ENCODE results near the gene DNAJC7. TPM values are rescaled to one million over a fixed set of nuclear protein-coding genes. Genes with fewer than 3 reads are reported as not detected.
"Not testable (repeated sequence)": the region's sequence is repeated elsewhere in the genome, so short reads cannot be mapped to it uniquely, and the experiment has no call there.

Gene DNAJC7
- total RNA-seq, 1 donor from 2014 or later, result 126 TPM

DNA sequence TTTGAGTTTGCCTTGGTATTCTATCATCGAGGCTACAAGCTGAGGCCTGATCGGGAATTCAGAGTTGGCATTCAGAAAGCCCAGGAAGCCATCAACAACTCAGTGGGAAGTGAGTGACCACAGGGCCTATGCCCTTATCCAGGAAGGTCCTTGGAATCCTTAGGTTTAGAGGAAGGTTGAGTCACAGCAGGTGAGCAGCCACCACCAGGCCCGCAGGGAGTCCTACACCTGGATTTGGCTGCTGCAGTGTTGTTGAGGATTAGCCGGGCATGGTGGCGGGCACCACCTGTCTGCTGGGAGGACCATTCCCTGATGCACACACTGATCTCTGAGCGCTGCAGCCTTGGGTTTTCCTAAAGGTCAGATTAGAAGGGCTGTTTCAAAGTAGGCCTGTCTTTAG, 81.6 kb downstream of the DNAJC7 start:
- Mint-ChIP-seq H3K27me3 (ENCODE audit: low read depth) (no peaks in the 10 kb centered on the region), H3K4me3 (no peak overlapping the region), H3K4me1 (peaks cover 14% of the 10 kb centered on the region), H3K27ac (ENCODE audit: unreplicated experiment) (no peak overlapping the region), H3K9me3 (no peaks in the 10 kb centered on the region), H3K36me3 (ENCODE audit: low read depth) (no peaks in the 10 kb centered on the region)
- TF ChIP-seq, protein P1, sequence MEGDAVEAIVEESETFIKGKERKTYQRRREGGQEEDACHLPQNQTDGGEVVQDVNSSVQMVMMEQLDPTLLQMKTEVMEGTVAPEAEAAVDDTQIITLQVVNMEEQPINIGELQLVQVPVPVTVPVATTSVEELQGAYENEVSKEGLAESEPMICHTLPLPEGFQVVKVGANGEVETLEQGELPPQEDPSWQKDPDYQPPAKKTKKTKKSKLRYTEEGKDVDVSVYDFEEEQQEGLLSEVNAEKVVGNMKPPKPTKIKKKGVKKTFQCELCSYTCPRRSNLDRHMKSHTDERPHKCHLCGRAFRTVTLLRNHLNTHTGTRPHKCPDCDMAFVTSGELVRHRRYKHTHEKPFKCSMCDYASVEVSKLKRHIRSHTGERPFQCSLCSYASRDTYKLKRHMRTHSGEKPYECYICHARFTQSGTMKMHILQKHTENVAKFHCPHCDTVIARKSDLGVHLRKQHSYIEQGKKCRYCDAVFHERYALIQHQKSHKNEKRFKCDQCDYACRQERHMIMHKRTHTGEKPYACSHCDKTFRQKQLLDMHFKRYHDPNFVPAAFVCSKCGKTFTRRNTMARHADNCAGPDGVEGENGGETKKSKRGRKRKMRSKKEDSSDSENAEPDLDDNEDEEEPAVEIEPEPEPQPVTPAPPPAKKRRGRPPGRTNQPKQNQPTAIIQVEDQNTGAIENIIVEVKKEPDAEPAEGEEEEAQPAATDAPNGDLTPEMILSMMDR (conservative IDR thresholded peaks at IDR 0.05), result no peak
- no peak for DNase-seq (ENCODE audit: low read depth, low spot score)

DNA sequence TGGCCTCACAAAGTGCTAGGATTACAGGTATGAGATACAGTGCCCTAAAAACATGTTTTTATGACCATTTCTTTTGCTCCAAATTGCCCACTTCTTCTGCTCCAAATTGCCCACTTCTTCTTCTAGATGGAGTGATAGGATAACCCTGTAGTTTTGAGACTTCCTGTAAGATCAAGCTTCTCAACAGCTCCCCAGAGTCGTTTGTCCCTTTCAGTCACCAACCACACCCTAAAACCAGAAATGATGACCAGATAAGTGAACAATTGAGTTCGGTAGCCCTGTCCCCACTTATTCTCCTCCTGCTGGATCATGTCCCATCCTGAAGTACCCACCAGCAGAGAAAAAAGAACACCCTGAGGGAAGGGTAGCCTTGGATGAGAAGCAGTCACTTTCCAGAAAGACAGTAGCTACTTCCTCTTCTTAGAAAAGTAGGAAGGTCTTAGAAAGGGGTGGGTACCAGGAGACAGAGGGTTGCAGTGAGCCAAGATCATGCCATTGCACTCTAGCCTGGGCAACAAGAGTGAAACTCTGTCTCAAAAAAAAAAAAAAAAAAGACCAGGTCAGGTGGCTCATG, 84.3 kb downstream of the DNAJC7 start:
- Mint-ChIP-seq H3K9me3 (no peaks in the 10 kb centered on the region), H3K36me3 (ENCODE audit: low read depth) (no peaks in the 10 kb centered on the region), H3K27me3 (ENCODE audit: low read depth) (no peaks in the 10 kb centered on the region), H3K27ac (ENCODE audit: unreplicated experiment) (peak overlapping the region; percentile 37), H3K4me1 (peaks cover 29% of the 10 kb centered on the region), H3K4me3 (peak overlapping the region; percentile 33)
- DNase-seq (ENCODE audit: low read depth, low spot score), result no peak
- TF ChIP-seq, protein P1 (conservative IDR thresholded peaks at IDR 0.05), result no peak

DNA sequence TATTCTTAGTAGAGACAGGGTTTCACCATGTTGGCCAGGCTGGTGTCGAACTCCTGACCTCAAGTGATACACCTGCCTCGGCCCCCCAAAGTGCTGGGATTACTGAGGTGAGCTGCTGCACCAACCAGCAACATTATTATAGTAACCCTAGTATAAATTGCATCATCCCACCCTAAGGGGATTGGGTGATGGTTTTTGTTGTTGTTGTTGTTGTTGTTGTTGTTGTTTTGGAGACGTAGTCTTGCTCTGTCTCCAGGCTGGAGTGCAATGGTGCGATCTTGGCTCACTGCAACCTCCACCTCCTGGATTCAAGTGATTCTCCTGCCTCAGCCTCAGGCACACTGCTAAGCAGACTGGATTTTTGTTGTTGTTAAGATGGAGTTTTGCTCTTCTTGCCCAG, 85.5 kb downstream of the DNAJC7 start:
- H3K27ac Mint-ChIP-seq (ENCODE audit: unreplicated experiment); H3K4me3 Mint-ChIP-seq; H3K9me3 Mint-ChIP-seq: not testable (repeated sequence)

DNA sequence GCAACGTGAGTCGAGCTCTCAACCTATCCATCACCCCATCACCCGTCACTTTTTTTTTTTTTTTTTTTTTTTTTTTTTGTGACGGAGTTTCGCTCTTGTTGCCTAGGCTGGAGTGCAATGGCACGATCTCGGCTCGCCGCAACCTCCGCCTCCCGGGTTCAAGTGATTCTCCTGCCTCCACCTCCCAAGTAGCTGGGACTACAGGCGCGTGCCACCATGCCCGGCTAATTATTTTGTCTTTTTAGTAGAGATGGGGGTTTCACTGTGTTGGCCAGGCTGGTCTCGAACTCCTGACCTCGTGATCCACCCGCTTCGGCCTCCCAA, 86.4 kb downstream of the DNAJC7 start:
- not testable (repeated sequence) for DNase-seq (ENCODE audit: low read depth, low spot score); H3K27me3 Mint-ChIP-seq (ENCODE audit: low read depth); H3K36me3 Mint-ChIP-seq (ENCODE audit: low read depth); H3K9me3 Mint-ChIP-seq
- Mint-ChIP-seq H3K4me3 (peak overlapping the region; percentile 91), H3K27ac (ENCODE audit: unreplicated experiment) (peak overlapping the region; percentile 97), H3K4me1 (peaks cover 29% of the 10 kb centered on the region)

More for the DNA sequence above, 85.5 kb downstream of the DNAJC7 start:
- not testable (repeated sequence) for H3K36me3 Mint-ChIP-seq (ENCODE audit: low read depth); DNase-seq (ENCODE audit: low read depth, low spot score); H3K27me3 Mint-ChIP-seq (ENCODE audit: low read depth)
- peaks cover 29% of the 10 kb centered on the region for H3K4me1 Mint-ChIP-seq

DNA sequence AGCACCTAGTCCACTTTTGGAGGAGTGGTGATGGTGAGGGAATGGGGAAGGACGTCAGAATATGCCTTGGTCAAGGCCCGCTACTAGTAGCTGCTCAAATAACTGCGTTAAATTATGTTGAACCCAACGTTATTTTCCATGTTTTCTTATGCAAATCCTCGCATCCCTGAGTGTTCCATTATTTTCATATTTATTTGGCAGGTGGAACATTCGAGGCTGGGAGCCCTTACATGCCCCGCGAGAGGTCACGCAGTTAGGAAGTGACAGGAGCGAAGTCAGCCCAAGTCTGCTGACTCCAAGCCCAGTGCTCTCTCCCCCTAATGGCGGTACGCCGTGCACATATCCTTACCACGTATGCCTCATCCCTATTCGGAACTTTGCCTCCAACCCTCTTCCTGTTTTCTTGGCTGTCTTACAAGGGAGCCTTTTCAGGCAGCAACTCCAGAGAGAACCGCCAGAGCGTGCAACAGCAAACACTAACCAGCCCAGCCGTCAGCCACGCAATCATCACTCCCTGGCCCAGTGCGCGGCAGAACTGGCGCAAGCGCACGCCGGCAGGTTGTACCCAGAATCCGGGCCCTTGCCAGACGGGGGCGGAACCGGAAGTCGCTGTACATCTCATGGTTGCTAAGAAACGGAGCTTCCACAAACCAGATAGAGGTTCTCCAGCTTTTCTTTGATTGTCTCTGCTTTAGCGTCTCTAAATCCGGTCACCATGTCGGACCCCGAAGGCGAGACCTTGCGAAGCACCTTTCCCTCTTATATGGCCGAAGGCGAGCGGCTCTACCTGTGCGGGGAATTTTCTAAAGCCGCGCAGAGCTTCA, 87.0 kb downstream of the DNAJC7 start, which contains the start of gene ODAD4:
Gene ODAD4 (plus strand): TSS at position 609 of the 824 bp plus-strand sequence. CDS start 107 bp downstream, at position 716.
- H3K9me3 Mint-ChIP-seq, result no peaks in the 10 kb centered on the region
- peak; percentile 91 for DNase-seq (ENCODE audit: low read depth, low spot score)
- no peaks in the 10 kb centered on the region for H3K36me3 Mint-ChIP-seq (ENCODE audit: low read depth)
- TF ChIP-seq, protein P1 (conservative IDR thresholded peaks at IDR 0.05), result peak; percentile 62
- peak within 1 kb of the TSS; percentile 97 for H3K27ac Mint-ChIP-seq (ENCODE audit: unreplicated experiment)
- no peaks in the 10 kb centered on the region for H3K27me3 Mint-ChIP-seq (ENCODE audit: low read depth)
- peak within 1 kb of the TSS; percentile 91 for H3K4me3 Mint-ChIP-seq
- peaks cover 29% of the 10 kb centered on the region for H3K4me1 Mint-ChIP-seq

DNA sequence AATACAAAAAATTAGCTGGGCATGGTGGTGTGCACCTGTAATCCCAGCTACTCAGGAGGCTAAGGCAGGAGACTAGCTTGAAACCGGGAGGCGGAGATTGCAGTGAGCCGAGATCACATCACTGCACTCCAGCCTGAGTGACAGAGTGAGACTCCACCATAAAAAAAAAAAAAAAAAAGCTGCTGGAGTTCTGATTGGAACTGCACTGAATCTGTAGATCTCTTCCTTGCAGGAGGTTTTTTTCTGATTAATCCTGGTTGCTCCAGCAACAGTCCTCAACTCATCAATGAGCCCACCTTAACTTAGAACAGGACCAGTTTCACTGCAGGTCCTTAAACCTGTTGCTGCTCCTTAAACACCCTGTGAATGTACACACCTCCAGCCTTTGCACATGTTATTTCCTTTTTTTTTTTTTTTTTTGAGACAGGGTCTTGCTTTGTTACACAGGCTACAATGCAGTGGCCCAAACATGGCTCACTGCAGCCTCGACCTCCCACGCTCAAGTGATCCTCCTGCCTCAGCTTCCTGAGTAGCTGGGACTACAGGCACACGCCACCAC, 88.5 kb downstream of the DNAJC7 start:
- Mint-ChIP-seq H3K36me3 (ENCODE audit: low read depth) (no peaks in the 10 kb centered on the region), H3K4me3 (peak overlapping the region; percentile 91), H3K4me1 (peaks cover 29% of the 10 kb centered on the region), H3K27ac (ENCODE audit: unreplicated experiment) (no peak overlapping the region), H3K27me3 (ENCODE audit: low read depth) (no peaks in the 10 kb centered on the region), H3K9me3 (no peaks in the 10 kb centered on the region)
- TF ChIP-seq, protein P1 (conservative IDR thresholded peaks at IDR 0.05), result no peak
- DNase-seq (ENCODE audit: low read depth, low spot score), result no peak

Other genes starting within 250 kb of the DNAJC7 start
- gene JUP, start 230.7 kb downstream of the DNAJC7 start, total RNA-seq, result 20.6 and 23.5 TPM in 2 replicates
- 40.3 and 42.3 TPM in 2 replicates for gene P3H4, start 205.5 kb downstream of the DNAJC7 start, total RNA-seq
- gene FKBP10, start 204.4 kb downstream of the DNAJC7 start, total RNA-seq, result 259 and 262 TPM in 2 replicates
- 120 and 123 TPM in 2 replicates for gene NT5C3B, start 181.2 kb downstream of the DNAJC7 start, total RNA-seq
- not detected in 2 replicates for gene KLHL10, start 179.6 kb downstream of the DNAJC7 start, total RNA-seq
- gene KLHL11, start 152.0 kb downstream of the DNAJC7 start, total RNA-seq, result 20.4 and 20.6 TPM in 2 replicates
- gene ACLY, start 98.5 kb downstream of the DNAJC7 start, total RNA-seq, result 421 and 422 TPM in 2 replicates
- 4.2 and 4.8 TPM in 2 replicates for gene ODAD4, start 86.8 kb downstream of the DNAJC7 start, total RNA-seq
- 213 and 230 TPM in 2 replicates for gene CNP, start 50.6 kb downstream of the DNAJC7 start, total RNA-seq
- 59.2 and 60.2 TPM in 2 replicates for gene NKIRAS2, start 2.7 kb upstream of the DNAJC7 start, total RNA-seq
- gene C17orf113, start 33.2 kb upstream of the DNAJC7 start, total RNA-seq, result 2.0 and 2.2 TPM in 2 replicates
- gene ZNF385C, start 81.0 kb upstream of the DNAJC7 start, total RNA-seq, result 1.3 and 1.7 TPM in 2 replicates
- 0.50 TPM in 1 of 2 replicates, not detected in the other for gene DHX58, start 95.3 kb upstream of the DNAJC7 start, total RNA-seq
- 41.9 and 43.6 TPM in 2 replicates for gene KAT2A, start 103.9 kb upstream of the DNAJC7 start, total RNA-seq
- gene HSPB9, start 105.4 kb upstream of the DNAJC7 start, total RNA-seq, result 0.16 and 0.40 TPM in 2 replicates
- gene RAB5C, start 137.6 kb upstream of the DNAJC7 start, total RNA-seq, result 97.6 and 99.0 TPM in 2 replicates
- gene KCNH4, start 163.7 kb upstream of the DNAJC7 start, total RNA-seq, result 0.05 and 0.14 TPM in 2 replicates
- 0.47 TPM in 1 of 2 replicates, not detected in the other for gene HCRT, start 168.0 kb upstream of the DNAJC7 start, total RNA-seq
- gene GHDC, start 177.1 kb upstream of the DNAJC7 start, total RNA-seq, result 8.4 and 8.8 TPM in 2 replicates